Stimulated activated naive CD4-positive, alpha-beta T cell treated with Interleukin-2 at 50 U/mL for 16 hours (primary cell): ENCODE results near the gene NELL2.

Experiments
- DNase-seq: peaks from one replicate; lab custom pipeline; 2025; lab: John Stamatoyannopoulos, UW

The NELL2 gene

DNA sequence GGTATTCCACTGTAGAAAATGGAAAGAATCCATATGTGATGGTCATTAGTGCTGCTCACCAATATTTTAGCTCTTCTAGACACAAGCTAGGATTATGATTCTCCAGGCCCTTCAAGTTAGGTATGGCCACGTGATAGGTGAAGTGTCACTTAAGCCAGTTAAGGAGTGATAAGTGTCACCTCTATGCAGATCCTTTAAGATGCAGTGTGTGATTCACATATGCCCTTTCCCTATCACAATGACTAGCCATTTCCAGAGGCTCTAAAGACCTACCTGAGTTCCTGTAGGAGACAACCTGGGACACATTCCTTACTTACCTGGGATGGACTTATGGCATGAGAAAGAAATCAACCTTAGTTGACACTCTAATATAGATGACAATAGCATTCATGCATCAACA lies 343.2 kb downstream of the NELL2 start:
- no peak for DNase-seq

DNA sequence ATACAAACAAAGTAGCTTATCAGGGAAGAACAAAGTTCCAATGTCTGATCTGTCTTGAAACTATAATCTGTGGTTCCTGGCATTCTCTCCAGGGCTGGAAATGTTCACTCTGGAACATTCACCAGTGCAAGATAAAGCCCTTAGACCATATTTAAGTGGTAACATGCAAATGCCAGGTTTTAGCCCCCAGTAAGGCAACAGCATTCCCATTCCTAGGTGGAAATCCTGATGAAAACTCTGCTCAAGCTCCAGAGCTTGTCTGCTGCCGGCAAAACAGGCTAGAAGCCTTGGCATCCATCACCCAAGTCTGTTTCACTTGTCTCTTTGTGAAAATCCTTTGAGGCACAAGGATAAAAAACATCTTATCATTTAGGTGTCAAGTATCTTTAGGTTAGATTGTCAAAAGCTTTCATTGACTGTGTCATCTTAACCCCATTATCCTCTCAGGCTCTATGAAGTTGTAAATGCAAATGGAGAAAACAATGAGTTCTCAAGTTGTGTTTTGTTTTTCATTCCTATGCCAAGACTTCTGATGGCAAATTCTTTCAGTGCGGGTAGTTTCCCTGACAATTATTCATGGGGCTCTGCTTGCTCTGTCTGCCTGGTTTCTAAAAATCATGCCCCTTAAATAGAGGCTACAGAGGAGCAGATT lies 344.7 kb downstream of the NELL2 start:
- DNase-seq, result no peak

DNA sequence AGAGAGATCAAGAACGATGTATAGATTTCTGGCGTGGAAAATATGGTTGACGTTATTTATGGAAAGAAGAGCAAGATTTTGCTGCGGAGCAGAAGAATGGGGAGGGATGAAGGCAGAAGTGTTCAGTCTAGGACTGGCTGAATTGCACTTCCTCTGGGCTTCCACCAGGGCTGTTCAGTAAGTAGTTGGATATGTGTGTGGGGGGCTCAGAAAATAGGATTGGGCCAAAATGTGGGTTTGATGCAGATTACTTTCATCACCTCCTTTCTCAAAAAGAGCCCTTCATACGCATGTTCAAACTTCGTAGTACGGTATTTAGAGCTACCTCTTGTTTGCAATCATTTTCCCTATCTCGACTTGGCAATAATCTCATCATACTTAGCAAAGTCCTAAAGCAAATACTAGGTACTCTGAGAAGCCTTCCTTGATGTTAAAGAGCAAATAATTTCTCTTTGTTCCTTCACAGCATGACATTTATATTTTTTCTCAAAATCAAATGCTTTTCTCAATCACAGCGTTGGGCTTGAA lies 349.4 kb downstream of the NELL2 start:
- DNase-seq, result no peak

DNA sequence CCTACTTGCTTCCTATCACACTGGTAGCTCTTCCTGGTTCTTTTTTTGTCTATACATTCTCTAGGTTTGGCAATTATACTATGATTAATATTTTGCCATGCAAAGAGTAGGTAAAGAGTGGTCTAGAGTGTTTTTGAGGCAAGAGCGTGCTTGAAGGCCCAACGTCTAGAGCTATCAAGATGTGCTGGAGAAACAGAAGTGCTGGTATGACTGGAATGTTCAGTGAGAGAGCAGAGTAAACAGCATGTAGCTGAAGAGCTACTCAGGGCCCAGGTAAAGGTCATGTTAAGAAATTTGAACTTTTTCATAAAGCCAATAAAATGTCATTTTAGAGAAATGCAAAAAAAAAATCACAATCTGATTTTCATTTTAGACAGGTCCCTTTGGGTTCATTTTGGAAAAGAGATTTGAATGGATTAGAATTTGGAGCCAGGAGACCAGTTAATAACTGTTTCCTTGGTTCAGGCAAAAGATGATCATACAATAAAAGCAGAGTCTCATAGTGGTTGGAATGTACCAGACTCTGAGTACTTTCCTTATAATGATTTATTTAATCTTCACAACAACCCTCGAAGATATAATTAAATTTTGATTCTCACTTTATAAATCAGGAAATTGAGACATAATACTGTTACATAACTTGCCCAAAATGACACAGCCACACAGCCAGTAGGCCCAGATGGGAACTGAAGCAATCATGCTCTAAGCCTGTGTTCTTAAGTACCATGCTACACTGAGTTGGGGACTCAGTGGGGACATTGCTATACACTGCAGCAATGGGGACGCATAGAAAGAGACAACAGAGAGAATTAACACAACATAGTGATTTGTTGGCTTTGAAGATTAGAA lies 350.1 kb downstream of the NELL2 start:
- no peak for DNase-seq

DNA sequence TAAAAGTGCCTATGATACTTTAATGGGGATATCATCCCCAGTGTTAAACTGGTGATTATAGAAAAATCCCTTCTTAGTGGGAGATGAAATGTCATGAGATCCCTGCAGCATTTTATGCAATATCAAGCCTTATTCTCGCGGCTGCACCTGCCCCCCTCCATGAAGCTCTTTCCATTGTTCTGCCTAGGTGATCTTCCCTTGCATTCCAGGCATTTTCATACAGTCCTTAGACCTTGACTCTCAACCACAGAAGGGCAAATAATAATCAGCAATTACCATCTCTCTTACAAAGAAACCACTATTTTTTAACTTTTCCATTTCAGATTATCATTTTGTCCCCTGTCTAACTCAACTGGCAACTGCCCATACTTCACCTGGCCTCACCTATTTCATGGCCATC lies 352.3 kb downstream of the NELL2 start:
- no peak for DNase-seq

DNA sequence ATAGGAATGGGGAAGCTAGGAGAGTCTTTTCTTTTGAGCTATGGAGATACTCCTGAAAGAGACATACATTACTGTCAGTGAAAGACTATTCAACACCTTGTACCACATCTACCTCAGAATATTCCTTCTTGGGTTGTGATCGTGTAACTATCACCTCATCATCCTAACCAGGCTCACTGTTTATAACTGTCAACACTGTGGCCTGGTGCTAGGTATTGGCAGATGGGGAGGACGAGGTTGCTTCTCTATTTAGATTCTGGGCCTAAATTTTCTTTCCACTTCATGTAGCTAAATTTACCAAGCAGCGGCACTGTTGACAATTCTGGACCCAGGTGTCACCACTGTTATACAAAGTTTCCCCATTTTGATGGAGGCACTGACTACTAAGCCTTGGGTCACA lies 354.4 kb downstream of the NELL2 start:
- DNase-seq, result no peak

DNA sequence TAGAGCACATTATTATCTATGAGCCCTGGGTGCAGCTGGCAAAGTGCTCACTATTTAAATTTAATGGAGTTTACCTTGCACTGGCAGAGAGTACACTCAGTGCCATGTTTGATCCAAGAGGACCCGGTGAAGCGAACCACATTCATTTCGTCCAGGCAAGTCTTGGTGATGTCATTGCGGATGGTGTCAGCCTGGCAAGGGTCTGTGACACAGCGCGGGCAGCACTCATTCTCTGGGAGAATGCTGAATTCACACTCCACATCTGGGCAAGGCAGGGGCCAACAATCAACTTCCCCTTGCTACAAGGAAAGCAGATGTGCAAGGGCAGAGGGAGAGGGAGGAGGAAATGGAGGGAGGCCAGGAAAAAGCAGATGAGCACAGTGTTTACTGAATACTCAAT lies 356.2 kb downstream of the NELL2 start:
- no peak for DNase-seq

DNA sequence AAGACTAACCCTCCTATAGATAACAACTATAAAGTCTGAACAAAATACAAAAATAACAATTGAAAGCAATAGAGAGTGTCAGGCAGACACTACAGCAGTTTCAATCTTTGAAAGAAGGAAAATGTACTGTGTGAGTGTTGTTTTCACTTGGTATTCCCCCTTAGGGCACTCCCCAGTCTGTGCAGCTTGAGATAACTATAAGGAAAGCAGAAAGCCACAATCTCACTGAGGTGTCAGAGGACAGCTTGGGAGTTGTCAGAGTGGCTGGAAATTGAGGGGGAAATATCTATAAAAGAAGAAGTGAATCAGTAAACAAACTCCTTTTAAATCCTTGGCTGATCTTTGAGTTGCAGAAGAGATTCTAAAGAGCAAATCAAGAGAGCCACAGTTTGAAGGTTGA lies 364.8 kb downstream of the NELL2 start:
- DNase-seq, result no peak

DNA sequence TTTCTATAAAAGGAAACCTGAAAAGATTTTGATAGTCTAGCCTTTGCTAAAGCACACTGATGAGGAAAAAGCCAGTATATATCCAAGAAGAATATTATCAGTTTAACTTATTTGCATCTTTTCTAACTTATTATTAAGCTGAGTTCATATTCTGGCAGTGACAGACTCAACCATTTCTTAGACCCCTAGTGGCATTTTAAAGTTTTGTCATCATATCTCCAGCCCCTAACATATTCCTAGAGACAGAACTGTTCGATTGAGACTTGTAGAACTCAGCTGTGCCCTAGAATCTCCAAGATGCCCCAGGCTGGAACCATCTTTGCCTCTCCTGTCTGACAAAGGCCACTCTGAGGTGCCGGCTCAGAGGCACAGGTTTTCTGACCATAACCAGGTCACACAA lies 365.6 kb downstream of the NELL2 start:
- no peak for DNase-seq

DNA sequence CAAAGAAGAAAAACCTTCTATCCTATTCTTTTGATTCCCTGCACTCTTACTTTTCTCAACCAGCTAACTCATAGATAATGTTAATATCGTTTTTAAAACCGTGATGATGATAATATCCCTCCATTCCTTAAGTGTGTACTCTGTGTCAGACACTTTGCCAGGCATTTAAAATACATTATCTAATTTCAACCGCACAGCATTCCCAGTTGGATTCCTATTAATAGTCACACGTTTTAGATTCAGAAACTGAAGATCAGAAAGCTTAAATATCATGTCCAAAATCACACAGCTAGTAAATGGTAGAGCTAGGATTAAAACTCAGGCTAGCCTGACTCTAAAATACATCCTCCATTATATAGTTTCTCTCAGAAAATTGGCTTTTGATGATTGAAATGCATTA lies 366.0 kb downstream of the NELL2 start:
- DNase-seq, result no peak

DNA sequence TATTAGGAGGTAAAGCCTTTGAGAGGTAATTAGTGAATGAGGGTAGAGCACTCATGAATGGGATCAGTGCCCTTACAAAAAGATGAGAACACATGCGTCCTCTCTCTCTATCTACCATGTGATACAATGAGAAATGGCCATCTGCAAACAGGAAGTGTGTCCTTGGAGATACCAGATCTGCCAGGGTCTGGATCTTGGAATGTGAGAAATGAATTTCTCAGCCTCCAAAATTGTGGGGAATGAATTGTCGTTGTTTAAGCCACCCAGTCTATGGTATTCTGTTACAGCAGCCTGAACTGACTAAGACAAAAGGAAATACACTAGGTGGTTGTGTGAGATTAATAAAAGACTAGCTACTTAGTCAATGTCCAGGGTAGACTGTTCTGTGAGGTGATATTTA lies 366.6 kb downstream of the NELL2 start:
- no peak for DNase-seq

DNA sequence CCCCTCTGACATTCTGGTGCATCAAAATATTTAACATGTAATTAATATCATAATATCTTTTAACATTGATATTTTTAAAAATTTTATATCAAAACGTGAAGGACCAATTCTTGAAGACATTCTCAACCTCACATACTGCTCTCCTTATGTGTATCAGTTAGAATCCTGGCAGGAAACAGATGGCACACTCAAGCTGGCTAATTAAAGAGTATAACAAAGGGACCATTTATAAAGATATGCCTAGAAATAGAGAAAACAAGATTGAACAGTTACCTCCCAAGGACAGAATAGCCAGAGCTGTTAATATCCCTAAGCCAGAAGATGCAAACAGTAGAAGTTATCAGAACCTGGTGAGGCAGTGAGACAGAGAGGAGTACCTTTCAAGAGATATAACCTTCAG lies 368.7 kb downstream of the NELL2 start:
- DNase-seq, result no peak

DNA sequence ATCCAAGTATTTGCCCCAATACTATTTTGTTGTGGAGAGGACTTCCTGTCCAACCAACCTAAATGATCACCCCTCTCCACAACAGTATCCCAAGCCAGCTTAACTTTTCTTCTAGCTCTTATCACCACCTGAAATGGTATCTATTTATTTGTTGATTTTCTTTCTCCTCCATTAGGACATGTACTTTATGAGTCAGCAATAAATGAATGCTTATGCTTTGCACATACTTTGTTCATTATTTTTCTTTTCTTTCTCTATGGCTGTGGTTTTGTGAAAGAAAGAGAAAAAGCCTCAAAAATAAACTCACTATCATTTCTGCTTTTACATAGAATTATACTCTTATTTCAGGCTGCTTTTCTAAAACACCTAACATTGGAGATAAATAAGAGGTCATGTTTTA lies 371.3 kb downstream of the NELL2 start:
- no peak for DNase-seq

DNA sequence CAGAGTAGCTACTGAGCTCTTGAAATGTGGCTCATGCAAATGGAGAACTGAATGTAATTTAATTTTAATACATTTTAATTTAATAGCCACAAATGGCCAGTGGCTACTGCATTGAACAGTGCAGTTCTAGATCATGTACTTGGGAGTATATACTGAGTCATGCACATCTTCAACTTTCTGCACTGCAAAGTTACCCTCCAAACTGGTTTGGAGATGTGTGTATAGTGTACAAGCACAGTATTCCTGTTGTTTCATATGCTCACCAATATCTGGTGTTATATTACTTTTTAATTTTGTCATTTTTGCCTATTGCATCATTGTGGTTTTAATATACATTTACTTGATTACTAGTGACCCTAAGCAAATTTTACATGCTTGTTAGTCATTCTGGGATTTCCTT lies 372.8 kb downstream of the NELL2 start:
- no peak for DNase-seq

DNA sequence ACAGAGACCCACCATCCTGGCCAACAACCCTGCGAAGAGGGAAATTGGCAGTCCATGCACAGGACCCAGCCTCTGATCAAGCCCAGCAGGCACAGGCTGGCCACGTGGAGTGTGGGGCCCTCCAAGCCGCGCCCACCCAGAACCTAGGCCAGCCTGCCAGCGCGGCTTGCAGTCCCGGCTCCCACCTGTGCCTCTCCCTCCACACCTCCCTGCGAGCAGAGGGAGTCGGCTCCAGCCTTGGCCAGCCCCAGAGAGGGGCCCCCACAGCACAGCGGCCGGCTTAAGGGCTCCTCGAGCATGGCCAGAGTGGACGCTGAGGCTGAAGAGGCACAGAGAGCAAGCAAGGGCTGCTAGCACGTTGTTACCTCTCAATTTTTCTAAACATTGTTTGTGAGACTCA lies 373.4 kb downstream of the NELL2 start:
- no peak for DNase-seq

DNA sequence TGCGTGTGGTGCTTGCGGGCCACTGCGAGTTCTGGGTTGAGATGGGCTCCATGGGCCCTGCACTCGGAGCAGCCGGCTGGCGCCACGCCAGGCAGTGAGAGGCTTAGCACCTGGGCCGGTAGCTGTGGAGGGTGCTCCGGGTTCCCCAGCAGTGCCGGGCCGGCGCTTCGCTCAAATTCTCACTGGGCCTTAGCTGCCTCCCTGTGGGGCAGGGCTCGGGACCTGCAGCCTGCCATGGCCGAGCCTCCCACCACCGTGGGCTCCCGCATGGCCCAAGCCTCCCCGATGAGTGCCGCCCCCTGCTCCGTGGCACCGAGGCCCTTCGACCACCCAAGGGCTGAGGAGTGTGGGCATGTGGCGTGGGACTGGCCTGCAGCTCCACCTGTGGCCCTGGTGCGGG lies 375.7 kb downstream of the NELL2 start:
- no peak for DNase-seq

DNA sequence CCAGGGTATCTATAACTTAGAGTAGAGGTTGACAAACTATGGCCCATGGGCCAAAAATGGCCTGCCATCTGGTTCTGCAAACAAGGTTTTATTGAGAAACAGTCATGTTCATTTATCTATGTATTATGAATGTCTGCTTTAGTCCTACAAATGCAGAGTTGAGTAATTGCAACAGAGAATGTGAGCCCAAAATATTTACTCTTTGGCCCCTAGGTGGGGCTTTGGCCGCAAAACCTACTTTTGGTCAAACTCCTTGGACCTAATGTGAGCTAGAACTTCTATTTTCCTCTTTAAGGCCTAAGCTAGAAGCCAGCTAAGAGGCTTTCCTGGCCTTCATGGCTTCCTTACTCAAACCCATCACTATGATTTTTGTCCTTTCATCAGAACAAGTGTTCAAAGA lies 379.1 kb downstream of the NELL2 start:
- no peak for DNase-seq

DNA sequence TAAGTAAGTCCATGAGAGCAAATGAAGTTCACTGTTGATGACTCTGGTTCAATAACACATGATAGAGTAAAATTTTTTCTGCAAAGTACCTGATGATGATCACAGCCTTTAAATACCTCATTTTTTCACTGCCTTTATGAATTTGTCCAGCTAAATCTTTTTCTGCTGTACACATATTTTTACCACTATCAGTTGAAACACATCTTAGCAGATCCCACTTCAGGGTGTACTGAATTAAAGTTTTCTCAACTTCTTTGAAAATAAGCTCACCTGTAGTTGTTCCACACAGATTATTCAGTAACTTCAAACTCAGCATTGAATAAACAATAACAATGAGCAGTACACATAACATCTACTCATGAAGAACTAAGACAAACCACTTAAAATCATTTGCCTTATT lies 385.9 kb downstream of the NELL2 start:
- no peak for DNase-seq

DNA sequence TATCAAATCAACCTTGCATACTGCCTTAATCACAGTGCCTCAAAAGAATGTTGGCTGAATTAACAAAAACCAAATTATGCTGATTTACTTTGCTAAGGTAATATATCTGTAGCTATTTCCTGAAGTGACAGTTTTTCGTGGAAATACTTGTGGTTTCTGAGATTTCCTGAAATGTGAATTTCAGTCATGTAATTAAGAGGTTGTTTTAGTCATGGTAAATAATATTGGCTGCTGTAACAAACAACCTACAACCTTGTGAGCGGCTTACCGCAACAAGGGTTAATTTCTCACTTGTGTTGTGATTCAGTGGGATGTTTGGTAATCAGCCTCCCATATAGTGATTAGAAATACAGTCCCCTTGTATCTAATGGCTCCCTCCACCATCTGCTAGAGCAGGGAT lies 387.9 kb downstream of the NELL2 start:
- DNase-seq, result no peak

DNA sequence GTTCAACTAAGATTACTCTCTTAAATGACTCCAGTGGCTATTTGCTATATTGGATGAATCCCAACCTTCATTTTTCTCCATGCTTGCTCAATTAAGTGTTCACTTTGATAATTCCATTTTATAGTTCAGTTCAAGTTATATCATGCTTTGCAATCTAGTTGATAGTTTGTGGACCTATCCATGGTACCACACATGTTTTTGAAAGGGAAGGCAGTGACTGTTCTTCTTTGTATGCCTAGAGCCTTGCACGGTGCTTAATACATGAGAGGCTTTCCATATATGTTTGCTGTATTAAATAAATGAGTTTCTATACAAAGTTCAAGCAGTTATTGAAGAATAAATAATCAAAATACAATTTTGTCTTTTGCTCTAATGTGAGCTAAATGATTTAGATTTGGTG lies 391.3 kb downstream of the NELL2 start:
- no peak for DNase-seq

DNA sequence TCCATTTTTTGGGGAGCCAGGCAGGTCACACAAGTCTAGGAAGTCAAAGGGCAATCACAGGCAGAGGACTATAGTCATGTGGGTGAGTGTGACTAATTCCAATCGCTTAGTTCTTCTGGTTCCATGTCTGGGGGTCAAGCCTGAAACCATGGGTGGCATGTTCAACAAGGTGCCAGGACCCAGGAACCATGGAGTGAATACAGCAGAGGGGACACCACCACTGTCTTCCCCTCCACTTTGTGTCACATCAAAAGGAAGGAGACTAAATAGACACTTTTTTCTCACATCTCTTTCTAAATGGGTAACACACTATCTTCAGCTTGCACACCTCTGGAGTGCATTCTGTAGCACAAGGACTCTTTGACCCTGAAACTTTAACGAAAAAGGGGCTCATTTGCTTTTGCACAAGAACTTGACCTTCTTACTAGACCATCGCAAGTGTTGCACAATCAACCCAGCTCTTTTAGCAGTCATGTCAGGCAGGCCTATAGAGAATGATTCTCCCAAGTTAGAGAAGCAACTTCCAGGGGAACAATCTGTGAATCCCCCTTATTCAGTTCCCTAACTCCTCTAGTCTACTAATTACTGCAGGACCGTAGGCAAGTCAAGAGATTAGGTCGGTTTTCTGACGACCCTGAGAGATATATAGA lies 398.7 kb downstream of the NELL2 start:
- no peak for DNase-seq

DNA sequence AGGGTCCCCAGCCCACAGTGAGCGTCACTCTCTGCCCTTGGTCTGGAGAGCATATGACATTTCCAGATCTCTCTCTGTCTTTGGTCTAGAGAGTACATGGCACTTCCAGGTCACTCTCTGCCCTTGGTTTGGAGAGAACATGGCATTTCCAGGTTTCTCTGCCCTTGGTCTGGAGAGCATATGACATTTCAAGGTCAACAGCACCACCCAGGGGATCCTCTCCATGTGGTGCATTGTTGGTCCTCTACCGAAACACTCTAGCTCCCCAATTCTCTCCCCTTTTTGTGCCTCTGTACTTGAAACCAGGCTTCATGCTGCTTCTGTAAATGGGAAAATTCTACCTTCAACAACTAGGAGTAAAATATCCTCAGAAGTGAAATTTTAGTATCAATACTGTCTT lies 399.4 kb downstream of the NELL2 start:
- DNase-seq, result no peak

DNA sequence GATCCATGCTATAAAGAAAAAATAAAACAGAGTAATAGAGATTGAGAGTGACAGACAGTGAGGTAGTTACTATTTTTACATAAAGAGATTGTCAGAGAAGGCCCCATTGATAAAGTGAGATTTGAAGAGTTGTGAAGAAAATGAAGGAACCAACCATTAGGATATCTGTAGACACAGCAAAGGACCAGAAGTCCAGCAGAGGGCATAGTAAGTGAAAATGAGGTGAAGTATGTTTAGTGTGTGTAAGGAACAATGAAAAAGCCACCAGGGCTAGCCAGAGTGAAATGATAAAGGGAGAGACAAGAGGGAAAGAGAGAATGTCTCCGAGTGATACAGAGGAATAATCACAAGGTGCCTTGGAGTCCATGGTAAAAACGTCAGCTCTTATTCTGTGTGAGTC lies 411.0 kb downstream of the NELL2 start:
- DNase-seq, result no peak
